NCI-H748 (cell line): ENCODE results near the gene GOLT1B.

Experiments
- DNase-seq: peaks from one replicate; lab custom pipeline; 2025; ENCODE audit not compliant: unreplicated experiment; lab: John Stamatoyannopoulos, UW

Gene GOLT1B

DNA sequence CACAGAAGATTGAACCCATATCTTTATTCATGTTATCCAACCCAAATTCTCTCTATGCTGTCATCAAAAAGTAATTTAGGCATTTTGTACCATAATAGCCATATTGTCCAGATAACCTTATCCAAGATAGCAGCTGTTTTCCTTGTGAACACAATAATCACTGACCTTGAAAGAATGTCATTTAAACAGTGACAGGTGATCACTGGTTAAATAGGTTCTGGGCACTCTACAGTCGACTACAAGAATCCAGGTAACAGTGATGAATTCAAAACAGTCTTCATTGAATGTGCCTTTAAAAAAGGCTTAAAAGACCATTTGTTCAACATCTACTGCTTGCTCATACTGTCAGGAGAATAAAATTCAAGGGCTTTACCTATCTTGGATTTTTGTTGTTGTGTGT lies 20.0 kb downstream of the GOLT1B start:
- DNase-seq = no peak

DNA sequence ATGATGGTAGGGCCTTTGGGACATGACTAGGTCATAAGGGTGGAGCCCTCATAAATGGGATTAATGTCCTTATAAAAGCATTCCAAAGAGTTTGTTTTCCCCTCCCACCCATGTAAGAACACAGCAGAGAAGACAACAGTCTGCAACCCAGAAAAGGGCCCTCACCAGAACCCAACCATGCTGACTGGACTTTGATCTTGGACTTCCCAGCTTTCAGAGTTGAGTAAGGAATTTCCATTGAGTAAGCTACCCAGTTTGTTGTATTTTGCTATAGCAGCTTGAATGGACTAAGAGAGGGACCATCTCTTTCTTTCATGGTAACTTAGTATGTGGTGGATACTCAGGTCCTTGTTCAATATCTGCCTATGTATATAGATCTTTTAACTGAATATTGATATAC lies 21.6 kb downstream of the GOLT1B start:
- no peak for DNase-seq

- DNase-seq = no peak
These were observed 24.5 kb downstream of the GOLT1B start, which contains the start of gene SPX for GRCh38 chr12:21526053-21526452. SPX (plus strand) TSS chr12:21526296; CDS start chr12:21526473, 177 bp downstream.

DNA sequence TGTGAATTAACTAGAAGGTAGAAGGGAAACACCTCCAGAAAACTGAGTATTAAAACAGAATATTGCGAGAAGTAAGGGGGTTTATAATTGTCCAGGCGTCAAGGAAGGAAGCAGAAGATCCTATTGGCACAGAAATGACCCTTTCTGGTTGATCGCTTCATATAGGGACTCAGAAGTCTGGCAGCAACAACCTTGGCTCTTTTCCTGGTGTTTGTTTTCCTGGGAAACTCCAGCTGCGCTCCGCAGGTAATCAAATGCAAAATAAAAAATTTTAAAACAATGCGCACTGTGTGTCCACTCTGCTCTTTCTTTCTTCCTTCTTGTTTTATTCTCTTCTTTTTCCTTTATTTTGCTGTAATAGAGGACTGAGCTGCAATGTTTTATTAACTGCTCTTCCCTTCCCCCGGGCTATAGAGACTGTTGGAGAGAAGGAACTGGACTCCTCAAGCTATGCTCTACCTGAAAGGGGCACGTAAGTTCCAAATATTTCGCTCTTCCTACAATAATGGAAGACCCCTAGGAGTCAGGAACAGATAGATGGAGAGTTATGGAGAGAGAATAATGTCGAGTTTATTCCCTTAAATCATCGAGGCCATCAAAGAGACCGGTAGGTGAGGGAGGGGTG lies 25.2 kb downstream of the GOLT1B start:
- DNase-seq = peak; percentile 38

DNA sequence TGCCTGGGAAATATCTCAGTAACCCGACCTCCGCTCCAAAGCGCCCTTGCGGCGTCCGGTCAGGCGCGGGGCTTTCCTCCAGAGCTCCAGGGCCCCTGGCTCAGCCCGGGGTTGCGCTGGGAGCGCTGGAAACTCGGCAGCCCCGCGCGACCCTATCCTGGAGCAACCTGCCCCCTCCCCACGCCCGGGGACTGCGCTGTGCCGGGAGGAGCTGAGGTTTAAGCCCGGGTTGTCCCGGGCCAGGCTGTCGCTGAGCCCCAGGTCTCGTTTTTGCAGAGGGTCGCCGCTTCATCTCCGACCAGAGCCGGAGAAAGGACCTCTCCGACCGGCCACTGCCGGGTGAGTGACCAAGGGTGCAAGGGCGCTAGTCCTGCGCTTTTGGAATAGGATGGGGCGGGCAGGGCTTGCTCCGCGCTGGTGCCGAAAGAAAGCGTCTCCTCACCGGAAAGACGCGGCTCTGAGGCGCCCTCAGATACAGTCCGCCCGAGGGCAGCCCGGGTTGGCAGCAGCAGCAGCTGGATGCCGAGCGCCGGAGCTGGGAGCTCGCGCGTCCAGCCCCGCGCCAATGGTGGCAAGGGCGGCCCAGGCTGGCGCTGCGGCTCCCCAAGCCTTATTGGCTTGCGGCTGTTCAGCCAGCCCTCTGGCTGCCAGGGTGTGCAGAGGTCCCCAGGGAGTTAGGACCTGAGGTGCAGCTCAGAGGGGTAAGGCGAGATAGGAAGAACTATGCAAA lies 26.0 kb downstream of the GOLT1B start:
- DNase-seq = peak; percentile 85

- no peak for DNase-seq
These were observed 27.4 kb downstream of the GOLT1B start for GRCh38 chr12:21528953-21529352.

DNA sequence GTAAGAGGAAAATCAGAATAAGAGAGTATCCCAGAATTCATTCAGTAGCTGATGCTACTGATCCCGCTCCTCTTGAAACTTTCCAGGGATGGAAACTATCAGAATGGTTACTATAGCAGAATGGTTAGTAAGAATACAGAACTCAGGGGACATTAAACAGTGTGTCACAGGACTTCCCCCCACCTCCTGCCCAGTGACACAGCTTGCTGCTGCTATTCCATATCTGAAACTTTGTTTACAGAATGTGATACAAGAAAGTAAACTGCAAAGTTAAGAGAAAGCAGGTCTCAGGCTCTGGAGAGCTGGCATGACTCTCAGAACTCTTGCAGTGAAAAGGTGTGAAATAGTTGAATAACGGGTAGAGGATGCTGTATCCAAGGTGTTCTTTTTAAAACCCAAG lies 27.9 kb downstream of the GOLT1B start:
- DNase-seq = no peak

- DNase-seq = no peak
These were observed 36.6 kb downstream of the GOLT1B start for GRCh38 chr12:21538061-21538653.

GRCh38 chr12:21539797-21540196 lies 38.2 kb downstream of the GOLT1B start:
- DNase-seq = peak; percentile 71

DNA sequence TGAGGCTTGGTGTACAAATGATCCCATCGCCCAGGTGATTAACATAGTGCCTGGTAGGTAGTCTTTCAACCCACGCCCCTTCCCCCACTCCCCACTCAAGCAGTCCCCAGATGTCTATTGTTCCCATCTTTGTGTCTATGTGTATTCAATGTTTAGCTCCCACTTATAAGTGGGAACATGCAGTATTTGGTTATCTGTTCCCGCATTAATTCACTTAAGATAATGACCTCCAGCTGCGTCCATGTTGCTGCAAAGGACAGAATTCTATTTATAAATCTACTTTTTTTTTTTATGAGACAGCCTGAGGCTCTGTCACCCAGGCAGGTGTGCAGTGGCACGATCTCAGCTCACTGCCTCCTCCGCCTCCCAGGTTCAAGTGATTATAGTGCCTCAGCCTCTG lies 40.2 kb downstream of the GOLT1B start:
- peak; percentile 86 for DNase-seq

- DNase-seq = no peak
These were observed 40.8 kb downstream of the GOLT1B start for GRCh38 chr12:21542403-21542802.

DNA sequence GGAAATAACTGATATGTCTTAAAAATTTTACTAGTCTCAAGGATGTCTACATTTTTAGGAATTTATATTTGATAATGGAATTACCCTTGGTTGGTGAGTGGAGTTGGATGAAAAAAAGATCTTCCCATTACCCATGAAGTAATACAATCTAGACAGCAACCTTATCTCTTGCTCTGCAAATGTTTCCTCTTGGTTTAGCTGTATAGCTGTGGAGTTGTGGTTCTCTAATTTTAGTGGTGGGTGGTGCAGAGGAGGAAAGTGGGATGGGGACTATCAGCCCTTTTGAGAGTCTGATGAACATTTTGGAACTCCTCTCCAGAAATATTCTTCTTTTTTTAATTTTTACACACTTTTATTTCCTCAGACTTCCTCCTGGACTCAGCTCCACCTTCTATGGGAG lies 41.6 kb downstream of the GOLT1B start:
- DNase-seq = no peak

DNA sequence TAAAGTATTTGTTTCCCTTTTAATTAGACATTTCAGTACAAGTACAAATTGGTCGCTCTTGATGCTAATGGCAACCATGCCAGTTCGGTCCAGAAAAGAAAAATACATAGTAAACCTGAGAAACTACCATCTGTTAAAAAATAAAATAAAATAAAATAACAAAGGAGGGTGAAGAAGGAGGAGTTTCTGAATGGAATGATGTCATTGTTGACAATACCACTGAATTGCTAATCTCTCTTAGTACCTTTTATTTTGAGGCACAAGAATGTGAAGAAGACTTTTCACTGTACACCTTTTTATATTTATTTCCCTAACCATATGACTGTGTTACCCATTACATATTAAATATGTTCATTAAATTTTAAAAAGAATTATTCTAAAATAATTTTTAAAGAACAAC lies 44.0 kb downstream of the GOLT1B start:
- DNase-seq = no peak

GRCh38 chr12:21546716-21547115 lies 45.1 kb downstream of the GOLT1B start:
- no peak for DNase-seq

- no peak for DNase-seq
These were observed 45.8 kb downstream of the GOLT1B start for GRCh38 chr12:21547437-21547836.

- no peak for DNase-seq
These were observed 50.4 kb downstream of the GOLT1B start for GRCh38 chr12:21551841-21552465.

- no peak for DNase-seq
These were observed 51.2 kb downstream of the GOLT1B start for GRCh38 chr12:21552635-21553328.

GRCh38 chr12:21553329-21553675 lies 51.7 kb downstream of the GOLT1B start:
- DNase-seq = no peak

GRCh38 chr12:21558100-21558679 lies 56.6 kb downstream of the GOLT1B start:
- DNase-seq = no peak

- no peak for DNase-seq
These were observed 58.4 kb downstream of the GOLT1B start for GRCh38 chr12:21559855-21560569.
